NB4 (cell line): ENCODE data around the gene ZNF286A.

Experiments
- CTCF ChIP-seq: IDR thresholded peaks from one replicate; pipeline ENCODE4 v1.5.1; 2012; ENCODE audit warnings: low read depth, low read length
- MYC ChIP-seq: IDR thresholded peaks from 2 replicates; pipeline ENCODE4 v1.6.1; 2011; ENCODE audit warnings: low read depth, low read length
- POLR2A ChIP-seq: IDR thresholded peaks from 2 replicates; pipeline ENCODE4 v1.6.1; 2011; ENCODE audit warnings: mild to moderate bottlenecking; ENCODE audit not compliant: insufficient read length; ENCODE audit errors: extremely low read depth
- TF ChIP-seq, protein P1 (sequence below): IDR thresholded peaks from 2 replicates; pipeline ENCODE4 v1.6.1; 2011; ENCODE audit warnings: low read depth, low read length

GRCh38 chr17:15744885-15745284, 45.3 kb downstream of the ZNF286A start:
- TF ChIP-seq, protein P1, sequence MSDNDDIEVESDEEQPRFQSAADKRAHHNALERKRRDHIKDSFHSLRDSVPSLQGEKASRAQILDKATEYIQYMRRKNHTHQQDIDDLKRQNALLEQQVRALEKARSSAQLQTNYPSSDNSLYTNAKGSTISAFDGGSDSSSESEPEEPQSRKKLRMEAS, result no peak
- no peak for TF ChIP-seq POLR2A
- TF ChIP-seq CTCF, result no peak
- no peak for TF ChIP-seq MYC
